ENCODE results near the gene USP49.

DNA sequence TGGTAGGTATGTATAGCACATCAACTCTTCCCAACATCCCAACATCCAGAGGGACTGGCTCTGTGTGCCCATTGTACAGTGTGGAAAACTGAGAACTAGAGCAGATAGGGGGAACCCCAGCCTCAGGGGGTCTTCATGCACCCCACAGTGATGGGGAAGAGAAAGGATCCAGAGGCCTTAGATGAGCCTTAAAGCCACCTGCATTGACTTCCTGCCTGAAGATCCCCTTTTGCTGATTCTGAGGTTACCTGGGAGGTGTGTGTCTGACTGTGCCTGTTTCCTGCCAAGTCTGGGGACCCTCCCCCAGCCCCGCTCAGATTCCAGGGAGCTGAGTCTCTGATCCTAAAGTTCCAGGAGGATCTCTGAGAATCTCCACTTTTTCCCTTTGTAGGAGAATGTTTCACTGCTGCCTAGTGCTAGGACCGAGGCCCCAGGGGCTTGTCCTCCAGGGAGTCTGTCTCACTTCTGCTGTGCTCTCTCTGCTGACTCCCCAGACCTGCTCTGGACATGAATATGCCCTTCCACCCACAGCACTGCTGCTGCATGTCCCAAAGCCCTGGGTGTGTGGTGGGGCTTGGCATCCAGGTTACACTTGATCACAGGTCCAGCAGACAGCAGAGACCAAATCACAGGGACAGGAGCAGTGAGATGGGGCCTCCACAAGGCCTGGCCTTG lies 135.1 kb downstream of the USP49 start:
- no peak for TF ChIP-seq EZH2phosphoT487 (IDR thresholded peaks at IDR 0.05; ENCODE audit: borderline replicate concordance, low read length)
- TF ChIP-seq, protein P1, sequence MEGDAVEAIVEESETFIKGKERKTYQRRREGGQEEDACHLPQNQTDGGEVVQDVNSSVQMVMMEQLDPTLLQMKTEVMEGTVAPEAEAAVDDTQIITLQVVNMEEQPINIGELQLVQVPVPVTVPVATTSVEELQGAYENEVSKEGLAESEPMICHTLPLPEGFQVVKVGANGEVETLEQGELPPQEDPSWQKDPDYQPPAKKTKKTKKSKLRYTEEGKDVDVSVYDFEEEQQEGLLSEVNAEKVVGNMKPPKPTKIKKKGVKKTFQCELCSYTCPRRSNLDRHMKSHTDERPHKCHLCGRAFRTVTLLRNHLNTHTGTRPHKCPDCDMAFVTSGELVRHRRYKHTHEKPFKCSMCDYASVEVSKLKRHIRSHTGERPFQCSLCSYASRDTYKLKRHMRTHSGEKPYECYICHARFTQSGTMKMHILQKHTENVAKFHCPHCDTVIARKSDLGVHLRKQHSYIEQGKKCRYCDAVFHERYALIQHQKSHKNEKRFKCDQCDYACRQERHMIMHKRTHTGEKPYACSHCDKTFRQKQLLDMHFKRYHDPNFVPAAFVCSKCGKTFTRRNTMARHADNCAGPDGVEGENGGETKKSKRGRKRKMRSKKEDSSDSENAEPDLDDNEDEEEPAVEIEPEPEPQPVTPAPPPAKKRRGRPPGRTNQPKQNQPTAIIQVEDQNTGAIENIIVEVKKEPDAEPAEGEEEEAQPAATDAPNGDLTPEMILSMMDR (conservative IDR thresholded peaks at IDR 0.05; ENCODE audit: low read depth, low read length), result no peak

All from PC-3 (cell line).